Astrocyte of the spinal cord (primary cell): ENCODE data around the gene SCGB1A1.
"Not testable (repeated sequence)": the region's sequence is repeated elsewhere in the genome, so short reads cannot be mapped to it uniquely, and the experiment has no call there.

Experiments used
- DNase-seq: peaks from one replicate; pipeline ENCODE4 v3.0.0; 2011; ENCODE audit warnings: low read depth, low spot score
- H3K4me3 ChIP-seq: 2 replicates; pipeline ENCODE4 v1.5.1; 2011; ENCODE audit warnings: low read depth, mild to moderate bottlenecking, low read length, moderate library complexity
- CTCF ChIP-seq: IDR thresholded peaks from 2 replicates; pipeline ENCODE4 v1.5.1; 2012; ENCODE audit warnings: low read depth, mild to moderate bottlenecking, low read length, inconsistent platforms
- in situ Hi-C: cut with HindIII; loops from 2 replicates; pipeline ENCODE4 v1.10.0; 2017; ENCODE audit warnings: low sequenced_read_pairs

The SCGB1A1 gene

GRCh38 chr11:62380821-62381245 lies 38.0 kb upstream of the SCGB1A1 start:
- H3K4me3 ChIP-seq, in situ Hi-C loops: not testable (repeated sequence)
- peak; percentile 65 for DNase-seq
- TF ChIP-seq CTCF, result peak; percentile 59

- no peak overlapping the region for H3K4me3 ChIP-seq
- no peak for TF ChIP-seq CTCF
- in situ Hi-C loops, result no loop called here
- DNase-seq, result no peak
Measured at GRCh38 chr11:62383822-62384221, 35.0 kb upstream of the SCGB1A1 start.

- H3K4me3 ChIP-seq, in situ Hi-C loops, DNase-seq: not testable (repeated sequence)
Measured at GRCh38 chr11:62386083-62386482, 32.8 kb upstream of the SCGB1A1 start.

- DNase-seq, result no peak
- no peak overlapping the region for H3K4me3 ChIP-seq
- TF ChIP-seq CTCF, result no peak
- in situ Hi-C loops, result no loop called here
Measured at GRCh38 chr11:62387381-62387780, 31.5 kb upstream of the SCGB1A1 start.

- no peak for TF ChIP-seq CTCF
- no peak overlapping the region for H3K4me3 ChIP-seq
- no peak for DNase-seq
- in situ Hi-C loops, result no loop called here
Measured at GRCh38 chr11:62388999-62389398, 29.8 kb upstream of the SCGB1A1 start.

- in situ Hi-C loops, result no loop called here
- DNase-seq, result no peak
- H3K4me3 ChIP-seq, result no peak overlapping the region
- no peak for TF ChIP-seq CTCF
Measured at GRCh38 chr11:62390237-62390636, 28.6 kb upstream of the SCGB1A1 start.

GRCh38 chr11:62390722-62391121 lies 28.1 kb upstream of the SCGB1A1 start:
- TF ChIP-seq CTCF, result no peak
- H3K4me3 ChIP-seq, result no peak overlapping the region
- in situ Hi-C loops, result no loop called here
- DNase-seq, result no peak
